ENCODE results near the gene CTNS. TPM values are rescaled to one million over a fixed set of nuclear protein-coding genes. Genes with fewer than 3 reads are reported as not detected.
A peak's percentile ranks its signal among the peaks of the same experiment; 100 is the strongest.

Gene CTNS
- total RNA-seq, 1 experiment from 2014 or later = 20.4 TPM

- CTCF ChIA-PET = interaction anchor here (0.5 to 0.8 kb wide), 4 partner anchors 51 to 662 kb away, joined by 3 to 6 read pairs (median 4); no protein-coding TSS in a partner anchor
- Histone ChIP-seq H3K4me3 (ENCODE audit: low read depth in 2 of 2, low read length in 2 of 2) (no peak overlapping the region), H3K27me3 (ENCODE audit: control insufficient read depth, insufficient read depth, low read length) (no peaks in the 10 kb centered on the region), H3K27ac (ENCODE audit: low read length) (no peak overlapping the region), H3K36me3 (ENCODE audit: control insufficient read depth, insufficient read depth, low read length) (no peaks in the 10 kb centered on the region), H3K9me3 (ENCODE audit: control insufficient read depth, insufficient read depth, low read depth, low read length) (no peaks in the 10 kb centered on the region), H3K4me1 (ENCODE audit: control insufficient read depth, insufficient read depth, low read length) (no peaks in the 10 kb centered on the region)
- POLR2A ChIA-PET = no interaction called here
- no TSS peak for BruUV-seq (replicated peaks)
- DNase-seq (ENCODE audit: low read depth, low spot score) (peak; percentile 60), ATAC-seq (peak; percentile 85)
- TF ChIP-seq POLR2AphosphoS5 (IDR thresholded peaks at IDR 0.05; ENCODE audit: low read depth, low read length) (no peak), CTCF (IDR thresholded peaks at IDR 0.05) (peak; percentile 97)
- in situ Hi-C loops (cut with HindIII; ENCODE audit: low pct_unique_long_range_greater_than_20kb, low sequenced_read_pairs) (no loop called here), intact Hi-C loops (cut with micrococcal nuclease; ENCODE audit: unreplicated experiment) (no loop called here)
These were observed 46.5 kb downstream of the CTNS start for GRCh38 chr17:3683054-3683511.

- no TSS peak for BruUV-seq (replicated peaks)
- Histone ChIP-seq H3K36me3 (ENCODE audit: control insufficient read depth, insufficient read depth, low read length) (no peaks in the 10 kb centered on the region), H3K4me1 (ENCODE audit: control insufficient read depth, insufficient read depth, low read length) (no peaks in the 10 kb centered on the region), H3K9me3 (ENCODE audit: control insufficient read depth, insufficient read depth, low read depth, low read length) (no peaks in the 10 kb centered on the region), H3K4me3 (ENCODE audit: low read depth in 2 of 2, low read length in 2 of 2) (no peak overlapping the region), H3K27me3 (ENCODE audit: control insufficient read depth, insufficient read depth, low read length) (no peaks in the 10 kb centered on the region), H3K27ac (ENCODE audit: low read length) (no peak overlapping the region)
- no peak for TF ChIP-seq SIN3A (IDR thresholded peaks at IDR 0.05; ENCODE audit: borderline replicate concordance, insufficient read depth, low read depth, low read length)
- no peak for TF ChIP-seq CTCF (IDR thresholded peaks at IDR 0.05)
- TF ChIP-seq TCF7L2 (IDR thresholded peaks at IDR 0.05; ENCODE audit: low read depth, low read length) = no peak
- TF ChIP-seq POLR2AphosphoS5 (IDR thresholded peaks at IDR 0.05; ENCODE audit: low read depth, low read length) = no peak
- TF ChIP-seq REST (IDR thresholded peaks at IDR 0.05; ENCODE audit: insufficient read depth in 1 of 2, low read depth in 2 of 2, low read length in 1 of 2) = no peak
- POLR2A ChIA-PET = no interaction called here
- DNase-seq (ENCODE audit: low read depth, low spot score) = no peak
- CTCF ChIA-PET = interaction anchor here (0.6 kb wide), 1 partner anchor 264 kb away, joined by 3 read pairs; no protein-coding TSS in a partner anchor
- ATAC-seq = no peak
- in situ Hi-C loops (cut with HindIII; ENCODE audit: low pct_unique_long_range_greater_than_20kb, low sequenced_read_pairs) = no loop called here
- intact Hi-C loops (cut with micrococcal nuclease; ENCODE audit: unreplicated experiment) = no loop called here
These were observed 48.6 kb downstream of the CTNS start for GRCh38 chr17:3685174-3685573.

Measured in Panc1 (cell line).